HT1080 (cell line): ENCODE measurements around the gene PKLR. TPM values are rescaled to one million over a fixed set of nuclear protein-coding genes. Genes with fewer than 3 reads are reported as not detected.

ENCODE experiments used
- total RNA-seq: library from RNA; depleted of rRNA; stranded (reverse); fragments of >200 nt; shearing (Covaris generic); gene quantifications from 2 replicates; pipeline ENCODE4 v1.2.3, GENCODE V29; 2014; rRNA removed

PKLR gene
- total RNA-seq, 1 experiment from 2014 or later: not detected

Other genes with a start within 250 kb of the PKLR start
- gene EFNA4, start 237.7 kb downstream of the PKLR start, total RNA-seq: 8.4 and 11.0 TPM in 2 replicates
- gene EFNA3, start 222.6 kb downstream of the PKLR start, total RNA-seq: 3.3 and 7.0 TPM in 2 replicates
- 1.4 and 3.6 TPM in 2 replicates for gene EFNA1, start 173.6 kb downstream of the PKLR start, total RNA-seq
- 36.9 and 42.2 TPM in 2 replicates for gene SLC50A1, start 165.6 kb downstream of the PKLR start, total RNA-seq
- gene DPM3, start 160.9 kb downstream of the PKLR start, total RNA-seq: 36.0 and 42.9 TPM in 2 replicates
- gene KRTCAP2, start 128.1 kb downstream of the PKLR start, total RNA-seq: 126 and 170 TPM in 2 replicates
- gene TRIM46, start 127.6 kb downstream of the PKLR start, total RNA-seq: 3.1 and 4.1 TPM in 2 replicates
- 2.7 and 3.1 TPM in 2 replicates for gene THBS3, start 93.5 kb downstream of the PKLR start, total RNA-seq
- gene MTX1, start 92.7 kb downstream of the PKLR start, total RNA-seq: 50.0 and 54.0 TPM in 2 replicates
- 7.7 and 15.3 TPM in 2 replicates for gene ENTREP3, start 46.0 kb downstream of the PKLR start, total RNA-seq
- gene SCAMP3, start 39.1 kb downstream of the PKLR start, total RNA-seq: 124 and 158 TPM in 2 replicates
- gene CLK2, start 27.9 kb downstream of the PKLR start, total RNA-seq: 19.1 and 26.0 TPM in 2 replicates
- 0.84 and 1.1 TPM in 2 replicates for gene HCN3, start 24.0 kb downstream of the PKLR start, total RNA-seq
- 233 and 262 TPM in 2 replicates for gene FDPS, start 7.4 kb upstream of the PKLR start, total RNA-seq
- gene RUSC1, start 19.5 kb upstream of the PKLR start, total RNA-seq: 40.1 and 46.7 TPM in 2 replicates